Germinal center (tissue), 1 donor: ENCODE data around the gene VAMP4.

Experiments used
- DNase-seq: peaks from one replicate; pipeline ENCODE4 v3.0.0; 2012; ENCODE audit warnings: mixed read lengths, low spot score

The VAMP4 gene

GRCh38 chr1:171652234-171652822 lies 89.5 kb downstream of the VAMP4 start, which contains the start of gene MYOC:
Gene MYOC (minus strand): TSS chr1:171652688. CDS start chr1:171652611, 77 bp downstream.
- no peak for DNase-seq
